Endothelial cell of umbilical vein (primary cell): ENCODE data around the gene SMAD7. TPM values are rescaled to one million over a fixed set of nuclear protein-coding genes. Genes with fewer than 3 reads are reported as not detected.

Source experiments
- BruUV-seq: library from RNA; stranded (reverse); fragments of 400-500 nt; replicated peaks from 2 replicates; lab custom pipeline; 2021; lab: Mats Ljungman, UMichigan
- CTCF ChIA-PET: fragments of 300-600, 350-600 bp; sonication (Branson Sonifier 250); formaldehyde crosslinking; loops from one replicate; lab custom pipeline; 2021; ENCODE audit warnings: antibody characterized with exemption, inconsistent platforms; lab: Charles Lee
- POLR2A ChIA-PET: fragments of 300-600, 350-600 bp; sonication (Branson Sonifier 250); formaldehyde crosslinking; loops from one replicate; lab custom pipeline; 2021; ENCODE audit warnings: antibody characterized with exemption, inconsistent platforms; lab: Charles Lee
- DNase-seq: peaks from one replicate; pipeline ENCODE4 v3.0.0-alpha.2; 2011; ENCODE audit warnings: low read depth, low spot score
- FAIRE-seq: peaks from 2 replicates; lab custom pipeline; 2011; peaks lifted over from hg19 to GRCh38; lab: Jason Lieb, UNC
- H2AFZ ChIP-seq: 2 replicates; pipeline ENCODE4 v1.6.0; 2012; ENCODE audit warnings: low read depth, low read length, control low read depth, inconsistent platforms
- H3K27ac ChIP-seq: 2 replicates; pipeline ENCODE4 v1.5.1; 2011; ENCODE audit warnings: low read depth, mild to moderate bottlenecking, control low read depth, low read length, moderate library complexity; ENCODE audit not compliant: insufficient read depth
- H3K27me3 ChIP-seq, 2 experiments: 2 replicates each; pipeline versions ENCODE4 v1.6.0 to v1.6.1; 2011; ENCODE audit warnings: low read length in 2 of 2, mixed read lengths in 1 of 2; ENCODE audit not compliant: control insufficient read depth in 2 of 2, insufficient read depth in 2 of 2
- H3K36me3 ChIP-seq, 2 experiments: 2 replicates in 1 of 2; 3 replicates in 1 of 2; pipeline ENCODE4 v1.5.1; 2011; ENCODE audit warnings: low read length in 2 of 2, mild to moderate bottlenecking in 1 of 2, moderate library complexity in 1 of 2; ENCODE audit not compliant: control insufficient read depth in 2 of 2, insufficient read depth in 2 of 2; ENCODE audit errors: extremely low read depth in 1 of 2
- H3K4me1 ChIP-seq: 3 replicates; pipeline ENCODE4 v1.5.1; 2011; ENCODE audit warnings: mild to moderate bottlenecking, low read length; ENCODE audit not compliant: control insufficient read depth, insufficient read depth; ENCODE audit errors: extremely low read depth
- H3K4me2 ChIP-seq: 2 replicates; pipeline ENCODE4 v1.6.1; 2011; ENCODE audit warnings: low read length, control low read depth, mixed read lengths; ENCODE audit not compliant: insufficient read depth
- H3K4me3 ChIP-seq, 3 experiments: fragments of 200-600 bp in 1 of 3; sonication (generic), shearing (Covaris generic) in 1 of 3; replicated peaks in 1 of 3; 2 replicates each; pipeline ENCODE4 v1.5.1; 2011 to 2016; ENCODE audit warnings: control low read depth in 3 of 3, low read length in 3 of 3, mild to moderate bottlenecking in 2 of 3, inconsistent platforms in 1 of 3, low read depth in 1 of 3, moderate library complexity in 1 of 3; ENCODE audit not compliant: insufficient read depth in 1 of 3
- H3K79me2 ChIP-seq: 2 replicates; pipeline ENCODE4 v1.6.0; 2012; ENCODE audit warnings: low read length, inconsistent platforms; ENCODE audit not compliant: control insufficient read depth, insufficient read depth
- H3K9ac ChIP-seq: replicated peaks from 2 replicates; pipeline ENCODE3; 2011; ENCODE audit warnings: low read length, control low read depth; ENCODE audit not compliant: insufficient read depth; ENCODE audit errors: extremely low read depth
- H3K9me1 ChIP-seq: replicated peaks from 3 replicates; pipeline ENCODE4 v1.6.0; 2011; ENCODE audit warnings: mild to moderate bottlenecking, low read length; ENCODE audit not compliant: control insufficient read depth, insufficient read depth; ENCODE audit errors: extremely low read depth
- H3K9me3 ChIP-seq: replicated peaks from 2 replicates; pipeline ENCODE4 v1.5.1; 2012; ENCODE audit warnings: low read length, inconsistent platforms; ENCODE audit not compliant: control insufficient read depth, insufficient read depth
- H4K20me1 ChIP-seq: replicated peaks from 2 replicates; pipeline ENCODE3; 2011; ENCODE audit warnings: mild to moderate bottlenecking, low read length; ENCODE audit not compliant: control insufficient read depth, insufficient read depth; ENCODE audit errors: extremely low read depth
- EZH2 ChIP-seq: IDR thresholded peaks from 2 replicates; pipeline ENCODE4 v1.6.1; 2012; ENCODE audit warnings: borderline replicate concordance, low read depth, mild to moderate bottlenecking, moderate library complexity, low read length, inconsistent platforms; ENCODE audit not compliant: severe bottlenecking
- FOS ChIP-seq: IDR thresholded peaks from 2 replicates; pipeline ENCODE4 v1.6.1; 2011; ENCODE audit warnings: mild to moderate bottlenecking, low read length, moderate library complexity, borderline replicate concordance; ENCODE audit not compliant: insufficient read depth
- GATA2 ChIP-seq: IDR thresholded peaks from 2 replicates; pipeline ENCODE4 v1.7.0; 2011; ENCODE audit warnings: low read depth, mild to moderate bottlenecking, moderate library complexity, mixed read lengths, low read length; ENCODE audit not compliant: insufficient read length, insufficient read depth
- JUN ChIP-seq: IDR thresholded peaks from 2 replicates; pipeline ENCODE4 v1.6.1; 2011; ENCODE audit warnings: borderline replicate concordance, low read depth; ENCODE audit not compliant: insufficient read length, insufficient read depth
- MAX ChIP-seq: IDR thresholded peaks from 2 replicates; pipeline ENCODE4 v1.6.1; 2011; ENCODE audit not compliant: insufficient read depth, insufficient read length
- MYC ChIP-seq: IDR thresholded peaks from one replicate; pipeline ENCODE4 v1.6.1; 2011; ENCODE audit warnings: mild to moderate bottlenecking, low read depth, low read length
- POLR2A ChIP-seq: IDR thresholded peaks from 2 replicates; pipeline ENCODE4 v1.6.1; 2012; ENCODE audit warnings: low read depth, mild to moderate bottlenecking, control low read depth, low read length
- POLR2AphosphoS5 ChIP-seq: IDR thresholded peaks from 2 replicates; pipeline ENCODE4 v1.6.1; 2012; ENCODE audit warnings: low read depth, mild to moderate bottlenecking, control low read depth, low read length, moderate library complexity; ENCODE audit not compliant: insufficient read depth
- dilution Hi-C: fragments of 300-500 bp; cut with MboI; formaldehyde crosslinking; loops from one replicate; pipeline ENCODE4 v1.15.0; 2019; ENCODE audit warnings: low sequenced_read_pairs; ENCODE audit not compliant: extremely low pct_ligation_motif_present
- intact Hi-C: fragments of 100-400 bp; cut with micrococcal nuclease; formaldehyde crosslinking; loops from one replicate; pipeline ENCODE4 v1.10.0; 2022
- polyA plus RNA-seq, 4 experiments: library from polyadenylated mRNA; depleted of rRNA in 3 of 4; stranded (reverse) in 3 of 4; unstranded in 1 of 4; fragments of >200 nt; gene quantifications; 2 replicates each; pipeline versions ENCODE4 v1.2.1 to v1.2.3, GENCODE V29; 2011 to 2012; ENCODE audit warnings: missing spikeins in 1 of 4
- total RNA-seq: library from RNA; stranded (reverse); gene quantifications from 2 replicates; pipeline ENCODE4 v1.2.3, GENCODE V29; 2021
- TF ChIP-seq, protein P1 (sequence below), 2 donors: IDR thresholded peaks; 1 replicate in 1 of 2; 2 replicates in 1 of 2; pipeline ENCODE4 v1.5.1; 2011; ENCODE audit warnings: low read length in 2 of 2, mild to moderate bottlenecking in 2 of 2, moderate library complexity in 2 of 2, control low read depth in 1 of 2, inconsistent platforms in 1 of 2, low read depth in 1 of 2; ENCODE audit not compliant: insufficient read depth in 1 of 2; ENCODE audit errors: extremely low read depth in 1 of 2

SMAD7 gene
- total and polyA plus RNA-seq, 2 donors (not counting 3 experiments of a cell fraction or from before 2014, with no cell fraction given): 3.6 to 8.0 TPM

- peaks cover 58% of the 10 kb centered on the region for H3K4me1 ChIP-seq
Observed at GRCh38 chr18:48924630-48925490, 25.9 kb downstream of the SMAD7 start.

More at GRCh38 chr18:48924630-48925490, 25.9 kb downstream of the SMAD7 start:
- no peak overlapping the region for H3K4me3 ChIP-seq
- no peaks in the 10 kb centered on the region for H3K27me3 ChIP-seq
- peak overlapping the region; percentile 22 for H3K27ac ChIP-seq
- peak overlapping the region; percentile 50 for H2AFZ ChIP-seq
- H3K9ac ChIP-seq: peak overlapping the region; percentile 14
- intact Hi-C loops (no loop called here), dilution Hi-C loops (no loop called here)
- FAIRE-seq (peak; percentile 83), DNase-seq (peak; percentile 20)
- no peaks in the 10 kb centered on the region for H4K20me1 ChIP-seq
- H3K4me2 ChIP-seq: no peak overlapping the region
- peaks cover 0 to 9% of the 10 kb centered on the region in 2 experiments for H3K36me3 ChIP-seq
- no peaks in the 10 kb centered on the region for H3K9me1 ChIP-seq
- ChIA-PET POLR2A (no interaction called here), CTCF (interaction anchor here (0.7 to 2.2 kb wide), 14 partner anchors 8 to 314 kb away, joined by 3 to 6 read pairs (median 4); no protein-coding TSS in a partner anchor)
- H3K9me3 ChIP-seq: no peaks in the 10 kb centered on the region
- no peak for TF ChIP-seq GATA2
- TF ChIP-seq JUN: no peak
- TF ChIP-seq MYC: no peak
- no peak for TF ChIP-seq MAX
- TF ChIP-seq, protein P1, sequence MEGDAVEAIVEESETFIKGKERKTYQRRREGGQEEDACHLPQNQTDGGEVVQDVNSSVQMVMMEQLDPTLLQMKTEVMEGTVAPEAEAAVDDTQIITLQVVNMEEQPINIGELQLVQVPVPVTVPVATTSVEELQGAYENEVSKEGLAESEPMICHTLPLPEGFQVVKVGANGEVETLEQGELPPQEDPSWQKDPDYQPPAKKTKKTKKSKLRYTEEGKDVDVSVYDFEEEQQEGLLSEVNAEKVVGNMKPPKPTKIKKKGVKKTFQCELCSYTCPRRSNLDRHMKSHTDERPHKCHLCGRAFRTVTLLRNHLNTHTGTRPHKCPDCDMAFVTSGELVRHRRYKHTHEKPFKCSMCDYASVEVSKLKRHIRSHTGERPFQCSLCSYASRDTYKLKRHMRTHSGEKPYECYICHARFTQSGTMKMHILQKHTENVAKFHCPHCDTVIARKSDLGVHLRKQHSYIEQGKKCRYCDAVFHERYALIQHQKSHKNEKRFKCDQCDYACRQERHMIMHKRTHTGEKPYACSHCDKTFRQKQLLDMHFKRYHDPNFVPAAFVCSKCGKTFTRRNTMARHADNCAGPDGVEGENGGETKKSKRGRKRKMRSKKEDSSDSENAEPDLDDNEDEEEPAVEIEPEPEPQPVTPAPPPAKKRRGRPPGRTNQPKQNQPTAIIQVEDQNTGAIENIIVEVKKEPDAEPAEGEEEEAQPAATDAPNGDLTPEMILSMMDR (IDR thresholded peaks at IDR 0.05; ENCODE audit: extremely low read depth in 1 of 2, insufficient read depth in 1 of 2, low read depth in 1 of 2, low read length in 2 of 2): no peak
- TF ChIP-seq EZH2: no peak
- no peak for TF ChIP-seq POLR2A
- TF ChIP-seq FOS: no peak
- TF ChIP-seq POLR2AphosphoS5: no peak
- no TSS peak for BruUV-seq
- H3K79me2 ChIP-seq: peaks cover 11% of the 10 kb centered on the region
